ENCODE results near the gene DCDC1. TPM values are rescaled to one million over a fixed set of nuclear protein-coding genes. Genes with fewer than 3 reads are reported as not detected.

Gene DCDC1
- total and polyA plus RNA-seq, 2 donors from 2014 or later, result 0.39 to 6.6 TPM

DNA sequence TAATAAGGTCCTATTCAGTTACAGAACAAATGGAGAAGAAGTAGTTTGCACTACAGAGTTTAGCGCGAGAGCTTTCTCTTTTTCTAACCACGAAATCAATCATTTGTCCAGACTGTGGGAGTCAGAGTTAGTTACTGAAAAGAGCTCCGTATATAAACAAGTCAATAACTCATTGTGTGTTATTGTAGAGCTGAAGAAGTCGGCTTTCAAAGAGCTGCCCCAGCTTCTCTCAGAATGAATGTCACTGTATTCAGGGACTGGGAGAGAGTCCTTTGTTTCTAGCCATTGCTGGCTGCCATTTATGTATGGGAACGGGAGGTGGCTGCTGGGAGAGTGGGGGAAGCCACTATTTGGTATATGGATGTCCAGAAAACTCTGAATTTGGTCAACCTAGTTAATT is 227.8 kb downstream of the DCDC1 start:
- FAIRE-seq (no peak), DNase-seq (peak in 3 of 5 donors; percentile 19 to 79 (median 77))
- H3K4me3 ChIP-seq (ENCODE audit: low read length in 3 of 3), result no peak overlapping the region
- TF ChIP-seq, protein P1, sequence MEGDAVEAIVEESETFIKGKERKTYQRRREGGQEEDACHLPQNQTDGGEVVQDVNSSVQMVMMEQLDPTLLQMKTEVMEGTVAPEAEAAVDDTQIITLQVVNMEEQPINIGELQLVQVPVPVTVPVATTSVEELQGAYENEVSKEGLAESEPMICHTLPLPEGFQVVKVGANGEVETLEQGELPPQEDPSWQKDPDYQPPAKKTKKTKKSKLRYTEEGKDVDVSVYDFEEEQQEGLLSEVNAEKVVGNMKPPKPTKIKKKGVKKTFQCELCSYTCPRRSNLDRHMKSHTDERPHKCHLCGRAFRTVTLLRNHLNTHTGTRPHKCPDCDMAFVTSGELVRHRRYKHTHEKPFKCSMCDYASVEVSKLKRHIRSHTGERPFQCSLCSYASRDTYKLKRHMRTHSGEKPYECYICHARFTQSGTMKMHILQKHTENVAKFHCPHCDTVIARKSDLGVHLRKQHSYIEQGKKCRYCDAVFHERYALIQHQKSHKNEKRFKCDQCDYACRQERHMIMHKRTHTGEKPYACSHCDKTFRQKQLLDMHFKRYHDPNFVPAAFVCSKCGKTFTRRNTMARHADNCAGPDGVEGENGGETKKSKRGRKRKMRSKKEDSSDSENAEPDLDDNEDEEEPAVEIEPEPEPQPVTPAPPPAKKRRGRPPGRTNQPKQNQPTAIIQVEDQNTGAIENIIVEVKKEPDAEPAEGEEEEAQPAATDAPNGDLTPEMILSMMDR (IDR thresholded peaks at IDR 0.05; ENCODE audit: borderline replicate concordance, extremely low read depth, insufficient read depth), result no peak
- no peaks in the 10 kb centered on the region for H3K36me3 ChIP-seq (ENCODE audit: control insufficient read depth in 2 of 3, insufficient read depth in 3 of 3, low read length in 3 of 3)
- no peak overlapping the region for H3K9ac ChIP-seq (ENCODE audit: low read length in 3 of 3)
- intact Hi-C loops (cut with DNase I), result no loop called here
- H3K27me3 ChIP-seq (ENCODE audit: control insufficient read depth, insufficient read depth, low read length), result no peaks in the 10 kb centered on the region
- H3K9me3 ChIP-seq (ENCODE audit: control insufficient read depth in 2 of 3, insufficient read depth in 1 of 3, low read length in 3 of 3), result no peaks in the 10 kb centered on the region
- no peak overlapping the region for H3K27ac ChIP-seq (ENCODE audit: low read depth in 2 of 2, low read length in 2 of 2)
- no peaks in the 10 kb centered on the region for H3K4me1 ChIP-seq (ENCODE audit: control insufficient read depth in 2 of 3, insufficient read depth in 2 of 3, low read depth in 1 of 3, low read length in 3 of 3)

DNA sequence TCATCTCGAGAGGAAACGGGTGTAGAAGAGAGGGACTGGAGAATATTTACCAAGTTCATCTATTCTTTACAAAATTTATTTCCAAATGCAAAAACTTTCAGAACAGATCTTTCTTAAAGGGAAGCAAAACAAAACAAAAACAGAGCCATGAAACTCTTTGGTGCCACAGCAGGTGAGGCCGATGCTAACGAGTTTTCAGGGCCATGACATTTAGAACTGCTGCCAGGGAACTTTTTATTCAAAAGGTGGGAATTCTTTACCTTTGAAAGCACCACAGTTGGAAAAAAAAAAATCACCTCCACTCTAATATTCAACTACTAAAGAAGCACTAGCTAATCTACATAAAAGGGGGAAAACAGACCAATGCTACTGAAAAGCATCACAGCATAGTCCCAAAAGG is 230.1 kb downstream of the DCDC1 start:
- DNase-seq (no peak), FAIRE-seq (no peak)
- intact Hi-C loops (cut with DNase I), result no loop called here
- H3K9ac ChIP-seq (ENCODE audit: low read length in 3 of 3), result no peak overlapping the region
- H3K9me3 ChIP-seq (ENCODE audit: control insufficient read depth in 2 of 3, insufficient read depth in 1 of 3, low read length in 3 of 3), result no peaks in the 10 kb centered on the region
- no peaks in the 10 kb centered on the region for H3K4me1 ChIP-seq (ENCODE audit: control insufficient read depth in 2 of 3, insufficient read depth in 2 of 3, low read depth in 1 of 3, low read length in 3 of 3)
- H3K4me3 ChIP-seq (ENCODE audit: low read length in 3 of 3), result no peak overlapping the region
- TF ChIP-seq, protein P1 (IDR thresholded peaks at IDR 0.05; ENCODE audit: borderline replicate concordance, extremely low read depth, insufficient read depth), result no peak
- no peaks in the 10 kb centered on the region for H3K36me3 ChIP-seq (ENCODE audit: control insufficient read depth in 2 of 3, insufficient read depth in 3 of 3, low read length in 3 of 3)
- no peak overlapping the region for H3K27ac ChIP-seq (ENCODE audit: low read depth in 2 of 2, low read length in 2 of 2)
- no peaks in the 10 kb centered on the region for H3K27me3 ChIP-seq (ENCODE audit: control insufficient read depth, insufficient read depth, low read length)

DNA sequence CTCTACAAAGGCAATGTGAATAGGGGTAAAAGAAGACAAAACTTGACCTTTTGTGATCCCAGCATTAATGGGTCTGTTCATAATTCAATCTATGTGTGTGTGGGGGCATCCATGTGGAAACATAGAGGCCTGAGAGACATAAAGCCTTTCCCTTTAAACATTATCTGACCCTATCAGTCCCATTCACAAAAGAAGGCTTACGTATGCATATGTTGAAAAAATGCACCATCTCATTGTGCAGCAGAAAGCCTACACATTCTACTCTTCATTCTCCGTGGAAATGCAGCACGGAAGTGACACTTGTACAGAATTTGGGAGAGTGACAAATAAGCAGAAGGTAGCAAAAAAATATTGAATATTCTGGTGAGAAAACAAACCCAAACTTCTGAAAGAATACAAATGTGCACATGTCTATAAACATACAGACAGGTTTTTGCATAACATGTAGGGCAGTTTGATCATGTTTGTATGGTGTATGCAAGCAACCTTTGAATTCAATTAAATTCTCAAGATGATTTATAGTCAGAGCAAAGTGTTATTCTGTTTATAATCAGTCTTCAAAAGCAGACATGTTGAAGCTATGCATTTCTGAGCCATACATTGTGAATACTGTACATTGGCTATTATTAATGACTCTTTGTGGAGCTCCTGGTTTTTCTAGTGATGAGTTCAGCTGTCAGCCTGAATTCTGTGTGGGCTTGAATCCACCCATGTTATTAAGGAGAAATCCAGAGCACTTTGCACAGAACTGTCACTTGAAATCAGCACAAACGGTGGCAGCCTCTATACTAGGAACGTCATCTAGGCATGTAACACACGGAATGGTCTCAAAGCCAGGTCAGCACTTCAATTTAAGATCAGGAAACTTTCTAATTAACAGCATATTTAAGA is 236.8 kb downstream of the DCDC1 start:
- DNase-seq (no peak), FAIRE-seq (no peak)
- Histone ChIP-seq H3K27me3 (ENCODE audit: control insufficient read depth, insufficient read depth, low read length) (no peaks in the 10 kb centered on the region), H3K4me3 (ENCODE audit: low read length in 3 of 3) (no peak overlapping the region), H3K4me1 (ENCODE audit: control insufficient read depth in 2 of 3, insufficient read depth in 2 of 3, low read depth in 1 of 3, low read length in 3 of 3) (no peaks in the 10 kb centered on the region), H3K9ac (ENCODE audit: low read length in 3 of 3) (no peak overlapping the region), H3K36me3 (ENCODE audit: control insufficient read depth in 2 of 3, insufficient read depth in 3 of 3, low read length in 3 of 3) (no peaks in the 10 kb centered on the region), H3K9me3 (ENCODE audit: control insufficient read depth in 2 of 3, insufficient read depth in 1 of 3, low read length in 3 of 3) (no peaks in the 10 kb centered on the region), H3K27ac (ENCODE audit: low read depth in 2 of 2, low read length in 2 of 2) (no peak overlapping the region)
- TF ChIP-seq, protein P1 (IDR thresholded peaks at IDR 0.05; ENCODE audit: borderline replicate concordance, extremely low read depth, insufficient read depth), result no peak
- intact Hi-C loops (cut with DNase I), result no loop called here

All from kidney (tissue), 14 donors.